ENCODE results near the gene PLCG1.

The PLCG1 gene

DNA sequence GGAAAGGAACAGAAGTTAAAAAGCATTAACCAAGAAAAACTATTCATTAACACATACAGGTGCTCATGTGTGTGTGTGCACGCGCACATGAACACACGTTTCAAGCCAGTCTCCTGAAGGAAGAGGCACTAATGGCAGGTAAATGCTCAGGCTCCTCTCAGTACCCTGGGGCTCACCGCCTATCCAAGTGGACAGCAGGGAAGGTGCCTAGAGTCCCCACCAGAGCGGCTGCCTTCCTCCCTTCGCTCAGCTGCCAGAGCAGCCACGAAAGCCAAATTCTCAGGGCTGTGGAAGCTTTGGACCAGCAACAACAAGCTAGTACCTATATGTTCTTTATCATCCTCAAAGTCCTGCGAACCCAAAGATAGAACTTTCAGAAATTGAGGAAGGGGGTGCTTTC, 42.6 kb downstream of the PLCG1 start:
- no peak for DNase-seq (ENCODE audit: low read depth, low spot score)

DNA sequence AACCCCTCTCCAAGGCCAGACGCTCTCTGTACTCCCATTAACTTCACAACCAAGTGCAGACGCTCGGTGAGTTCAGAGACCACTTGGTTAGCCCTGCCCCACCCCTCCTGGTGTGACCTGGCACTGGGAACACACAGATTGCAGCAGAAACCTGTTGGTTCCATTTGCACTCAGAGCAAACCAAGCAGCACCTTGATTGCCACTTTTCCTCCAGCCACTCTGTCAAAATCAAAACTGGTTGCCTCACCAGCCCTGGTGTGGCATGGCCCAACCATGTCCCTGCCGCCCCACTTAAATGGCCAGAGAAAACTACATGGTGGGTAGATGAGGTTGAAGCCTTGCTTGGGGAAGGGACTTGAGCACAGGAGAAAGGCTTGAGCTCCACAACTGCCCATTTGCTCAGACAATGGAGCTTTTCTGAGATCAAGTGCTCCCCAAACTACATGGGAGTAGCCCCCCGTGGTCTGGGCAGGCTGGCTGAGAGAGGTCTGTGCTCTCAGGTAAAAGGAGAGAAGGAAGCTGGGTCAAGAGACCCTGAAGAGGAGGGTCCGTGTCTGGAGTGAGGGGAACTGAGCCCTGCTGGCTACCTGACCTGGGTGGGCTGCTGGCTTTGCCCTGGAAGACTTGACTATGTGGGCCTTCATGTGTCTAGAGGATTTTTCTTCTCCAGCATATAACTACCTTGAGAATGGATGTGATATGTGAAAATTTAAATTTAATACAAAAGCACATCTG, 43.4 kb downstream of the PLCG1 start:
- no peak for DNase-seq (ENCODE audit: low read depth, low spot score)

- no peak for DNase-seq (ENCODE audit: low read depth, low spot score)
These were observed 44.2 kb downstream of the PLCG1 start for GRCh38 chr20:41181567-41181966.

- DNase-seq (ENCODE audit: low read depth, low spot score) = no peak
These were observed 45.2 kb downstream of the PLCG1 start for GRCh38 chr20:41182296-41183212.

DNA sequence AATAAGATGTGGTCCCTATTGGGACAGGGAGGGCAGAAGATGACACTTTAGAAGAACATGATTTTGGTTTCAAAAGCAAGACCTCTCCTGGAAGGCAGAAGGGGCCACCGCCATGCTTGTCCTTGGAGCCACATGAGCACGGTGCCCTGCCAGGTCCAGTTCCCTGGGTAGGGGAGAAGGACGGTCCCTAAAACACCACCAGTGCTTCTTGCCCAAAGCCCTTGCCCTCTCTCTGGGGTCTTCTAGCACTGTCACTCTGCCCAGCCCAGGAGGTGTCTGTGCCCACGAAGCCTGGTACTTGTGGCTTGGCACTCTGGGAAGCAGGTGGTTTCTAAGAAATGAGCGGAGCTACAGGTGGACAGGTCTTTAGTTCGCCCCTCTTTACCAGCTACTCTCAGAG, 46.0 kb downstream of the PLCG1 start:
- DNase-seq (ENCODE audit: low read depth, low spot score) = no peak

GRCh38 chr20:41183831-41184230, 46.5 kb downstream of the PLCG1 start:
- no peak for DNase-seq (ENCODE audit: low read depth, low spot score)

DNA sequence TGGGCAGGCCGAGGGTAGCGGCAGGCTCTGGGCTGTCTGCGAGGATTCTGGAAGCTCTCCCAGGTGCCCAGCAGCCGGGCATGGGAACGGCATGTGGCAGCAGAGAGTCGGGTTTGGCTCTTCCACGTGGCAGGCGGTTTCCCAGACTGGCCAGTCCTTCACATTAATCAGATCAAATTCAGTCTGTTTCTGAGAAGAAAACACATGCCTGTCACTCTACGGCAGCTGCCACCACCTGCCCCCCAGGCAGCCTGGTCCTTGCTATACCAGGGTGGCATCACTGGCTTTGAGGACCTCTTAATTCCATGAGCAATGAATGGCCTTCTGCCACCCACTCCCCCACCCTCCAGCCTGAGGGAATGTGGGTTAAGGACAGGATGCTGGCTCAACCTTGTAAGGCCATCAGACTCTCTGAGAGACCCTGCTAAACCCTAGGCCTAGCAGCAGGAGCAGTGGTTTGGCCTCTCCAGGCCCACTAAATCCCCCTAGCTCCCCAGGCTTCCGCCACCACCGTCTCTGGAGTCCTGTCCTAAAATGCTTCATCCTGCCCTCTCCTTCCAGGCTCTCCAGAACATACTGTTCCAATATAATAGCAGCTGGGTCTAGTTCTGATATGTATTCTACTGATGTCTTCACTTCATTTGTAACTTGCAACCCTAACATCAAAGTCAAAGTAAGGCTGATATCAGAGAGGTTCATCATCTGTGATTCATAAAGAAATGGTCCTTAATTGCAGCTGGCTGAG, 47.8 kb downstream of the PLCG1 start:
- no peak for DNase-seq (ENCODE audit: low read depth, low spot score)

DNA sequence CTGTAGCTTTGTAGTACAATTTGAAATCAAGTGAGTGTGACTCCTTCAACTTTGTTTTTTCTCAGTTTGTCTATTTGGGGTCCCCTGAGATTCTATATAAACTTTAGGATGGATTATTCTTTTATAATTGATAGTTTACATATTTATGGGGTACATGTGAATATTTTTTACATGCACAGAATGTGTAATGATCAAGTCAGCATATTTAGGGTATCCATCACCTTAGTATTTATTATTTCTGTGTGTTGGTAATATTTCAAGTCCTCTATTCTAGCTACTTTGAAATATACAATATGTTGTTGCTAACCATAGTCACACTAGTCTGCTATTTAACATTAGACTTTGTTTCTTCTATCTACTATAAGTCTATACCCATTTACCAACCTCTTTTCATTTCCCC, 50.3 kb downstream of the PLCG1 start:
- no peak for DNase-seq (ENCODE audit: low read depth, low spot score)

GRCh38 chr20:41191562-41192500, 54.5 kb downstream of the PLCG1 start:
- DNase-seq (ENCODE audit: low read depth, low spot score) = no peak

DNA sequence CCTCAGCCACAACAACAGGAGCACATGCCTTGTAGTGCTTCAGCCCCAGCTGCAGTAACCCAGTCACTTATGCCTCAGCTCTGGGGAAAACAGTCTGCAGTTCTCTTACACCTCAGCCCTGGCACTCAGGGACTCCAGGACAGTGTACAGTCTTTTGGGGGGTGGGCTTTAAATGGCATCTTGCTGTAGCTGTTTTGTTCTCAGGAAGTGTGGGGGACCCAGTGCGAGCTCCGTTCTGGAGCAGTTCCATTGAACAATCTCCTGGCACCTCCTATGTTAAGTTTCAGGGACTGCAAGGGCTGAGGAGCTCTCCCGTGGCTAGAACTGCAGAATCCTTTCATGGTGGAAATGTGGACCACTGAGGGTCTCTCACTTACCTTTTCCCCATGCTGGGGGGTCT, 55.2 kb downstream of the PLCG1 start:
- no peak for DNase-seq (ENCODE audit: low read depth, low spot score)

DNA sequence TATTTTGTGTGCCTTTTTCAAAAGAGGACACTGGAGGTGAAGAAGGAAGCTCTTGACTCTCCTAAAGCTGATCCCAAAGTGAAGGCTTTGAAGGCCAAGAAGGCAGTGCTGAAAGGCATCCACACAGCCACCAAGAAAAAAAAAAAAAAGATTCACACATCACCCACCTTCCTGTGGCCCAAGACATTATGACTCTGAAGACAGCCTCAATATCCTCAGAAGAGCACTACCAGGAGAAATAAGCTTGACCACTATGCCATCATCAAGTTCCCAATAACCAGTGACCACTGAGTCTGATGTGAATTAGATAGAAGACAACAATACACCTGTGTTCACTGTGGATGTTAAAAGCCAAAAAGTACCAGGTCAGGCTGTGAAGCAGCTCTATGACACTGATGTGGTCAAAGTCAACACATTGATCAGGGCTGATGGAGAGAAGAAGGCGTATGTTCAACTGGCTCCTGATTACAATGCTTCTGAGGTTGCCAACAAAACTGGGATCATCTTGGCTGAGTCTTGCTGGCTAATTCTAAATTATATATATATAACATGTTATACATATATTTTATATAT, 59.4 kb downstream of the PLCG1 start:
- no peak for DNase-seq (ENCODE audit: low read depth, low spot score)

DNA sequence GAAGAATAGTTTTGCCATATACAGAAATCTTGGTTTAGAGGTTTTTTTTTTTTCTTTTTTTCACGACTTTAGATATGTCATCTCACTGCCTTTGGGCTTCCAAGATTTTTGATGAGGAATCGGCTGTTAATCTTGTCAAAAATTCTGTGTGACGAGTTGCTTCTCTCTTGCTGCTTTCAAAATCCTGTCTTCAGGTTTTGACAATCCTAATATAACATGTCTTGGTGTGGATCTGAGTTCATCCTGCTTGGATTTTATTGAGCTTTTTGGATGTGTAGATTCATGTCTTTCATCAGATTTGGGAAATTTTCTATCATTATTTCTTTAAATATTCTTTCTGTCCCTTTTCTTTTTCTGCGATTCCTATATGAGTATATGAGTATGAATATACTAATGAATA, 61.1 kb downstream of the PLCG1 start:
- no peak for DNase-seq (ENCODE audit: low read depth, low spot score)

- DNase-seq (ENCODE audit: low read depth, low spot score) = no peak
These were observed 63.3 kb downstream of the PLCG1 start for GRCh38 chr20:41200446-41201202.

DNA sequence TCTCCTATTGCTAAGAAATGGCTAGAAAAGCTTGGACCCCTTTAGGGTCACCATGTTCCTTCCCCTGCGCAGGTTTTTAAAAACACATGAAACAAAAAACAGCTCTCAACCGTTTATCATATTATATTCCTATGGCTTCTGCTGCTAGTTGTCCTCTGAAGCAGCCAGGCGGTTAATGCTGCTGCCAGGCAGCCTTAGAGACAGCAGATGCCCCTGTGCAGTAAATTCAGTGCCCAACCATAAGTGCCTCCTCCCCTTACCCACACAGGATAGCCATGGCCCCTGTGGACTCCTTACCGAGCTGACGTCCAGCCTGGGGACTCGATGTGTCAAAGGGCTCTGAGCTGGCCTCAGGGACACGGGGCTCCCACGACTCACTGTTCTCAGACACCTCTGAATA, 64.4 kb downstream of the PLCG1 start:
- no peak for DNase-seq (ENCODE audit: low read depth, low spot score)

- DNase-seq (ENCODE audit: low read depth, low spot score) = no peak
These were observed 65.1 kb downstream of the PLCG1 start for GRCh38 chr20:41202426-41202825.

GRCh38 chr20:41203660-41204059, 66.3 kb downstream of the PLCG1 start:
- no peak for DNase-seq (ENCODE audit: low read depth, low spot score)

DNA sequence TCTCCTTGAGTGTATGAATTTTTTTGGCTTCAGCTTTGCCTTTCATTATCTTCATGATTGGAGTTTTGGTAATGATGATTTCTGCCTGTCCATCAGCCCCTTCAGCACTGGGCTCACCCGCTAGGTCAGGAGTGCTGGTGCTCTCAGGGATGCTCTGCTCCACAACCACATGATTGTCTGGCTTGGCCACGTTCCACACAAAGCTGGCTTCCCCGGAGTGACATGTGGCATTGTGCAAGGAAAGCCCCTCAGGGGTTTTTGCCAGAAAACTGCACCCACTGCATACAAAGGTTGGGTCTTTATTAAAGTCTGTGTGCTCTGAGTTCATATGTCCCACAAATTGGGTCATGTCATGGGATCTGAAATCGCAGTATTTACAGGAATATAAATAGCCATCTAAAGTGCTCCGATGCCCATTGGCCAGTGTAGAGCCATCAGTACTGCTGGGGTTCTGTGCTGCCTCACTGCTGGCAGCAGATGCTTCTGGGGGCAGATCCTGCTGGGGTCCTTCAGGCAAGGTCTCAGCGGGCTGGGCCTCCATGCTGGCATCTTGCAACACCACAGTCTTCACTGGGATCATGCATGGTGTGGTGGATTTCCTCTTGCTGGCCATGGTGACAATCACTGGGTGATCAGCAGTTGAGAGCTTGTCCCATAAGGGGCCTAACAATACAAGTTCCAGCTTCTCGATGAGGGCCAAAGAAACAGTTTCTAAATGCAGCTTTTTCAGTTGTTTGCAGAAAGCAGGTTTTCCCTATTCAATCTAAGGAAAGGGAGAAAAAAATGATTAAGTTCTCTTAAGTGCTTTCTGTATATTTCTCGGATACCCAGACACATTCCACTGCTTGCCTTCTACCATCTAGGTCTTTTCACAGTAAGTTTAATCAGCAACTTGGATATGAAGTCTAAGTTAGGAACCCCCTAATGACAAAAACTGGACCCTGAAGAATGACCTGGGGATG, 67.2 kb downstream of the PLCG1 start:
- DNase-seq (ENCODE audit: low read depth, low spot score) = no peak

- DNase-seq (ENCODE audit: low read depth, low spot score) = no peak
These were observed 68.0 kb downstream of the PLCG1 start for GRCh38 chr20:41205313-41205712.
